Measurements from ENCODE around the gene SKIL. TPM values are rescaled to one million over a fixed set of nuclear protein-coding genes. Genes with fewer than 3 reads are reported as not detected.

SKIL gene
- total and polyA plus RNA-seq, 2 experiments from 2014 or later = 28.6 to 39.1 TPM

- no peak for DNase-seq
- Histone ChIP-seq H3K9me3 (ENCODE audit: low read depth) (no peaks in the 10 kb centered on the region), H3K36me3 (ENCODE audit: low read depth) (peaks cover 13% of the 10 kb centered on the region; the same call in 1 of the 2 replicates), H3K4me2 (ENCODE audit: unreplicated experiment) (peak overlapping the region; percentile 59), H3K27ac (no peak overlapping the region), H3K9me2 (ENCODE audit: insufficient read depth) (no peaks in the 10 kb centered on the region), H3K27me3 (replicated peaks; ENCODE audit: insufficient read depth) (no peaks in the 10 kb centered on the region), H3K9ac (no peak overlapping the region), H3F3A (ENCODE audit: insufficient read depth) (peaks cover 48% of the 10 kb centered on the region), H3K4me1 (ENCODE audit: insufficient read depth) (peaks cover 55% of the 10 kb centered on the region), H2AFZ (no peak overlapping the region), H3K4me3 (peak overlapping the region; percentile 36; the same call in 1 of the 2 replicates), H3K79me2 (ENCODE audit: insufficient read depth) (peaks cover 89% of the 10 kb centered on the region), H4K20me1 (ENCODE audit: insufficient read depth) (no peaks in the 10 kb centered on the region)
- in situ Hi-C loops (cut with MboI) = no loop called here
- WGBS, 2 experiments (ENCODE audit: low coverage in 1 of 2, low lambda C conversion rate in 2 of 2, missing lambda C conversion rate in 2 of 2) = 88 to 91% methylated on average over 6 of the region's 6 CpGs
- TF ChIP-seq EZH2 (IDR thresholded peaks at IDR 0.05; ENCODE audit: insufficient read depth, poor library complexity, severe bottlenecking) = no peak
- no peak for TF ChIP-seq EZH2phosphoT487 (IDR thresholded peaks at IDR 0.05; ENCODE audit: insufficient read depth, low read depth)
Observed at GRCh38 chr3:170361711-170362110, 4.2 kb downstream of the SKIL start.

- Histone ChIP-seq H3K27ac (no peak overlapping the region), H3K27me3 (replicated peaks; ENCODE audit: insufficient read depth) (no peaks in the 10 kb centered on the region), H3K9me2 (ENCODE audit: insufficient read depth) (no peaks in the 10 kb centered on the region), H3K9me3 (ENCODE audit: low read depth) (no peaks in the 10 kb centered on the region), H3K4me1 (ENCODE audit: insufficient read depth) (peaks cover 65% of the 10 kb centered on the region), H4K20me1 (ENCODE audit: insufficient read depth) (no peaks in the 10 kb centered on the region), H3K36me3 (ENCODE audit: low read depth) (peaks cover 23% of the 10 kb centered on the region; the same call in 1 of the 2 replicates), H2AFZ (no peak overlapping the region), H3K4me3 (peak overlapping the region; percentile 27; the same call in 1 of the 2 replicates), H3F3A (ENCODE audit: insufficient read depth) (peaks cover 45% of the 10 kb centered on the region), H3K79me2 (ENCODE audit: insufficient read depth) (peaks cover 100% of the 10 kb centered on the region), H3K9ac (no peak overlapping the region), H3K4me2 (ENCODE audit: unreplicated experiment) (peak overlapping the region; percentile 59)
- no peak for TF ChIP-seq EZH2phosphoT487 (IDR thresholded peaks at IDR 0.05; ENCODE audit: insufficient read depth, low read depth)
- TF ChIP-seq EZH2 (IDR thresholded peaks at IDR 0.05; ENCODE audit: insufficient read depth, poor library complexity, severe bottlenecking) = no peak
- DNase-seq = no peak
- WGBS, 2 experiments (ENCODE audit: low coverage in 1 of 2, low lambda C conversion rate in 2 of 2, missing lambda C conversion rate in 2 of 2) = 95 to 96% methylated on average over 11 of the region's 11 CpGs
- in situ Hi-C loops (cut with MboI) = no loop called here
Observed at GRCh38 chr3:170363471-170363994, 6.0 kb downstream of the SKIL start.

DNA sequence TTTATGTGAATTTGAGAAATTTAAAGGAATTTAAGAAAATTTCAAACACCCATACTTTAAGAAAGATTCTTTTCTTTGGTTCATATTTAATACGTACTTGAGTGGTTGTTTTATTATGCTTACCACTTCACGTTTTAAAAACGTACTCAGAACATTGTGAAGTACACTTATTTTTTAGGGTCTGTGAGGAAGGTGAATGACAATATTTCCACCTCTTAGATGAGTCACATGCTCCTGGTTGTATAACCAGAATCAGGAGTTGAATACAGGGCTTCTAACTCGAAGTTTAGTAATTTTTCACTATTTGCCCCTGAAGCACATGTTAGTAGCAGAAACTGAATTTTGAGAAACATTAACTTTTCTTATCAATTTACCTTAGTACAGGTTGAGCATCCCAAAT, 7.5 kb downstream of the SKIL start:
- WGBS, 2 experiments (ENCODE audit: low coverage in 1 of 2, low lambda C conversion rate in 2 of 2, missing lambda C conversion rate in 2 of 2) = 45 to 47% methylated on average over 4 of the region's 4 CpGs
- Histone ChIP-seq H3K9me2 (ENCODE audit: insufficient read depth) (no peaks in the 10 kb centered on the region), H3K9me3 (ENCODE audit: low read depth) (no peaks in the 10 kb centered on the region), H3K27ac (peak overlapping the region; percentile 6; the same call in 1 of the 2 replicates), H3F3A (ENCODE audit: insufficient read depth) (peaks cover 32% of the 10 kb centered on the region), H3K79me2 (ENCODE audit: insufficient read depth) (peaks cover 100% of the 10 kb centered on the region), H3K4me3 (peak overlapping the region; percentile 5), H3K4me2 (ENCODE audit: unreplicated experiment) (peak overlapping the region; percentile 31), H3K36me3 (ENCODE audit: low read depth) (peaks cover 23% of the 10 kb centered on the region; the same call in 1 of the 2 replicates), H4K20me1 (ENCODE audit: insufficient read depth) (no peaks in the 10 kb centered on the region), H2AFZ (no peak overlapping the region), H3K4me1 (ENCODE audit: insufficient read depth) (peaks cover 61% of the 10 kb centered on the region), H3K27me3 (replicated peaks; ENCODE audit: insufficient read depth) (no peaks in the 10 kb centered on the region), H3K9ac (0 out of 2 replicates have a peak overlapping the region, but pooled peaks have one; percentile 1)
- DNase-seq = no peak
- in situ Hi-C loops (cut with MboI) = no loop called here
- TF ChIP-seq EZH2 (IDR thresholded peaks at IDR 0.05; ENCODE audit: insufficient read depth, poor library complexity, severe bottlenecking) = no peak
- TF ChIP-seq EZH2phosphoT487 (IDR thresholded peaks at IDR 0.05; ENCODE audit: insufficient read depth, low read depth) = no peak

- TF ChIP-seq EZH2 (IDR thresholded peaks at IDR 0.05; ENCODE audit: insufficient read depth, poor library complexity, severe bottlenecking) (no peak), EZH2phosphoT487 (IDR thresholded peaks at IDR 0.05; ENCODE audit: insufficient read depth, low read depth) (no peak)
- DNase-seq = no peak
- Histone ChIP-seq H4K20me1 (ENCODE audit: insufficient read depth) (no peaks in the 10 kb centered on the region), H3K27ac (no peak overlapping the region), H2AFZ (no peak overlapping the region), H3K27me3 (replicated peaks; ENCODE audit: insufficient read depth) (no peaks in the 10 kb centered on the region), H3K79me2 (ENCODE audit: insufficient read depth) (peaks cover 100% of the 10 kb centered on the region), H3K36me3 (ENCODE audit: low read depth) (peaks cover 17% of the 10 kb centered on the region; the same call in 1 of the 2 replicates), H3K4me3 (no peak overlapping the region), H3F3A (ENCODE audit: insufficient read depth) (peaks cover 27% of the 10 kb centered on the region), H3K4me2 (ENCODE audit: unreplicated experiment) (peak overlapping the region; percentile 25), H3K9me3 (ENCODE audit: low read depth) (no peaks in the 10 kb centered on the region), H3K9me2 (ENCODE audit: insufficient read depth) (no peaks in the 10 kb centered on the region), H3K4me1 (ENCODE audit: insufficient read depth) (peaks cover 45% of the 10 kb centered on the region), H3K9ac (no peak overlapping the region)
- in situ Hi-C loops (cut with MboI) = no loop called here
- 97 to 99% methylated on average over 4 of the region's 4 CpGs for WGBS, 2 experiments (ENCODE audit: low coverage in 1 of 2, low lambda C conversion rate in 2 of 2, missing lambda C conversion rate in 2 of 2)
Observed at GRCh38 chr3:170367797-170368196, 10.3 kb downstream of the SKIL start.
